Measurements from ENCODE around the gene GINS3. TPM values are rescaled to one million over a fixed set of nuclear protein-coding genes. Genes with fewer than 3 reads are reported as not detected.

The GINS3 gene
- total RNA-seq, 1 experiment from 2014 or later: 11.3 TPM

DNA sequence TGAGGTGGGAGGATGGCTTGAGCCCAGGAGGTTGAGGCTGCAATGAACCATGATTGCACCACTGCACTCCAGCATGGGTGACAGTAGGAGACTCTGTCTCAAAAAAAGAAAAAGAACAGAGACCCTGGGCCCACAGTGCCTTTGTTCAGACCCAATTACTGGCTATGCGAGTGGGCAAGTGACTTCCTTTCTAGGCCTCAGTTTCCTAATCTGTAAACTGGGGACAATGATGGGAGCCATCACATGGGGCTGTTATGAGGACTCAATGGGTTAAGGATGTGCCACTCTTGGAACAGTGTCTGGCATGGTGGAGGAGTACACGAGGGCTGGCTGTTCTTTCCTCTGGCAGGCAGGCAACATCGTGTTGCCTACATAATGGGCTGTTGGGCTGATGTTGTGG lies 60.4 kb downstream of the GINS3 start:
- DNase-seq: no peak
- Histone ChIP-seq H3K4me1 (replicated peaks; ENCODE audit: insufficient read depth) (peaks cover 39% of the 10 kb centered on the region), H3K27me3 (ENCODE audit: insufficient read depth, low read depth) (no peaks in the 10 kb centered on the region), H3K27ac (peak overlapping the region; percentile 41; the same call in 1 of the 2 replicates), H2AFZ (no peak overlapping the region), H3K9me3 (ENCODE audit: insufficient read depth, low read depth) (no peaks in the 10 kb centered on the region), H3F3A (ENCODE audit: insufficient read depth, low read depth) (peaks cover 36% of the 10 kb centered on the region), H3K4me2 (0 out of 2 replicates have a peak overlapping the region, but pooled peaks have one; percentile 23), H3K36me3 (ENCODE audit: low read depth) (no peaks in the 10 kb centered on the region), H4K20me1 (ENCODE audit: insufficient read depth) (no peaks in the 10 kb centered on the region), H3K79me2 (ENCODE audit: low read depth) (no peaks in the 10 kb centered on the region), H3K9me2 (ENCODE audit: insufficient read depth) (no peaks in the 10 kb centered on the region), H3K4me3 (no peak overlapping the region)
- ChIA-PET POLR2A (ENCODE audit: unreplicated experiment) (interaction anchor here (0.7 kb wide), 1 partner anchor 12 kb away, joined by 13 read pairs; no protein-coding TSS in a partner anchor), CTCF (interaction anchor here (0.6 to 1.0 kb wide), 3 partner anchors 44 to 212 kb away, joined by 3 to 5 read pairs (median 4); no protein-coding TSS in a partner anchor)
- TF ChIP-seq, protein P1, sequence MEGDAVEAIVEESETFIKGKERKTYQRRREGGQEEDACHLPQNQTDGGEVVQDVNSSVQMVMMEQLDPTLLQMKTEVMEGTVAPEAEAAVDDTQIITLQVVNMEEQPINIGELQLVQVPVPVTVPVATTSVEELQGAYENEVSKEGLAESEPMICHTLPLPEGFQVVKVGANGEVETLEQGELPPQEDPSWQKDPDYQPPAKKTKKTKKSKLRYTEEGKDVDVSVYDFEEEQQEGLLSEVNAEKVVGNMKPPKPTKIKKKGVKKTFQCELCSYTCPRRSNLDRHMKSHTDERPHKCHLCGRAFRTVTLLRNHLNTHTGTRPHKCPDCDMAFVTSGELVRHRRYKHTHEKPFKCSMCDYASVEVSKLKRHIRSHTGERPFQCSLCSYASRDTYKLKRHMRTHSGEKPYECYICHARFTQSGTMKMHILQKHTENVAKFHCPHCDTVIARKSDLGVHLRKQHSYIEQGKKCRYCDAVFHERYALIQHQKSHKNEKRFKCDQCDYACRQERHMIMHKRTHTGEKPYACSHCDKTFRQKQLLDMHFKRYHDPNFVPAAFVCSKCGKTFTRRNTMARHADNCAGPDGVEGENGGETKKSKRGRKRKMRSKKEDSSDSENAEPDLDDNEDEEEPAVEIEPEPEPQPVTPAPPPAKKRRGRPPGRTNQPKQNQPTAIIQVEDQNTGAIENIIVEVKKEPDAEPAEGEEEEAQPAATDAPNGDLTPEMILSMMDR (conservative IDR thresholded peaks at IDR 0.05): no peak
- no peak for TF ChIP-seq EZH2 (IDR thresholded peaks at IDR 0.05; ENCODE audit: low read depth)
- intact Hi-C loops (cut with micrococcal nuclease; ENCODE audit: unreplicated experiment): no loop called here
- BruUV-seq (replicated peaks): no TSS peak

DNA sequence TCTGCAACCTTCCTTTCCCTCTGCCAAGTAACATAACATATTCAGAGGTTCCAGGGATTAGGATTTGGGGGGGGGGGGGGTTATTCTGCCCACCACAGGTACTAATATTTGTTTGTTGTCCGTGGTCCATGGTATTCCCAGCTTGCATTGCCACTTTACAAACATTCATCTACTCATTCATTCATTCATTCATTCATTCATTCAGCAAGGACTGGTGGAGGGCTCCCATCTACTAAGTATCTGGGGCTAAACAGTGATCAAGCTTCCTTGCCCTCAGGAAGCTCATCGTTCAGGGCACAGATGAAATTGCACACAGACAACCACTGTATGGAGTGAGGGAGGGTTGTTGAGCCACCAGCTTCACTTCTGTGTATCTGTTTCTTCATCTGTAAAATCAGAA lies 61.9 kb downstream of the GINS3 start:
- no TSS peak for BruUV-seq (replicated peaks)
- Histone ChIP-seq H3K9me2 (ENCODE audit: insufficient read depth) (no peaks in the 10 kb centered on the region), H3K4me2 (no peak overlapping the region), H3K4me1 (replicated peaks; ENCODE audit: insufficient read depth) (peaks cover 50% of the 10 kb centered on the region), H3K9me3 (ENCODE audit: insufficient read depth, low read depth) (no peaks in the 10 kb centered on the region), H3K79me2 (ENCODE audit: low read depth) (no peaks in the 10 kb centered on the region), H3K36me3 (ENCODE audit: low read depth) (no peaks in the 10 kb centered on the region), H4K20me1 (ENCODE audit: insufficient read depth) (no peaks in the 10 kb centered on the region), H2AFZ (no peak overlapping the region), H3F3A (ENCODE audit: insufficient read depth, low read depth) (peaks cover 36% of the 10 kb centered on the region), H3K4me3 (no peak overlapping the region), H3K27ac (no peak overlapping the region), H3K27me3 (ENCODE audit: insufficient read depth, low read depth) (no peaks in the 10 kb centered on the region)
- intact Hi-C loops (cut with micrococcal nuclease; ENCODE audit: unreplicated experiment): no loop called here
- no peak for DNase-seq
- ChIA-PET CTCF (no interaction called here), POLR2A (ENCODE audit: unreplicated experiment) (interaction anchor here (0.5 kb wide), 1 partner anchor 24 kb away, joined by 8 read pairs; no protein-coding TSS in a partner anchor)
- no peak for TF ChIP-seq EZH2 (IDR thresholded peaks at IDR 0.05; ENCODE audit: low read depth)
- TF ChIP-seq, protein P1 (conservative IDR thresholded peaks at IDR 0.05): no peak

DNA sequence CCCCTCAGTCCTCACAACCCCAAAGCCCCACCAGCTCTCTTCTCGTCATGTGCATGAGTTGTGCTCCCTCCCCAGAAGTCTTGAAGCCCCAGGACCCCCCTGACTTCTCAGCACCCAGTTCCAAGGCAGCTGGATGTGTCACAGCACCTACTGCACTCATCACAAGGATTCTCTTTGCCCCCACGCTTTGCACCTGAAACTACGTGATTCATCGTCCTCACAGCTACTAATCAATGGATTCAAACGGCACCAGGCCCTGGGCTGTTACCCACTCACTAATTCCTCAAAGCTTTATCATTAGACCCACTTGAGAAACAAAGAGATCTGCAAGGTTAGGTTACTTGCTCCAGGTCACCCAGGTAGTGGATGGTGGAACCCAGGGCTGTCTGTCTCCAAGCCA lies 62.6 kb downstream of the GINS3 start:
- no peaks in the 10 kb centered on the region for H4K20me1 ChIP-seq (ENCODE audit: insufficient read depth)
- no peak overlapping the region for H2AFZ ChIP-seq
- no peak overlapping the region for H3K4me2 ChIP-seq
- H3K27me3 ChIP-seq (ENCODE audit: insufficient read depth, low read depth): no peaks in the 10 kb centered on the region
- H3K4me3 ChIP-seq: no peak overlapping the region
- peaks cover 56% of the 10 kb centered on the region for H3K4me1 ChIP-seq (replicated peaks; ENCODE audit: insufficient read depth)
- intact Hi-C loops (cut with micrococcal nuclease; ENCODE audit: unreplicated experiment): loop anchor here (5.0 kb wide), 1 partner anchor 33 kb away; no protein-coding TSS in a partner anchor
- DNase-seq: no peak
- no peaks in the 10 kb centered on the region for H3K9me3 ChIP-seq (ENCODE audit: insufficient read depth, low read depth)
- ChIA-PET POLR2A (ENCODE audit: unreplicated experiment) (interaction anchor here (0.5 kb wide), 1 partner anchor 23 kb away, joined by 8 read pairs; no protein-coding TSS in a partner anchor), CTCF (no interaction called here)
- no peaks in the 10 kb centered on the region for H3K36me3 ChIP-seq (ENCODE audit: low read depth)
- H3K79me2 ChIP-seq (ENCODE audit: low read depth): no peaks in the 10 kb centered on the region
- no peak for TF ChIP-seq EZH2 (IDR thresholded peaks at IDR 0.05; ENCODE audit: low read depth)
- TF ChIP-seq, protein P1 (conservative IDR thresholded peaks at IDR 0.05): no peak
- peaks cover 36% of the 10 kb centered on the region for H3F3A ChIP-seq (ENCODE audit: insufficient read depth, low read depth)
- BruUV-seq (replicated peaks): no TSS peak
- no peak overlapping the region for H3K27ac ChIP-seq
- no peaks in the 10 kb centered on the region for H3K9me2 ChIP-seq (ENCODE audit: insufficient read depth)

Other genes starting within 250 kb of the GINS3 start
- 100 and 104 TPM in 2 replicates for gene CSNK2A2, start 194.4 kb upstream of the GINS3 start, total RNA-seq (2021)
- not detected in 2 replicates for gene PRSS54, start 97.4 kb upstream of the GINS3 start, total RNA-seq (2021)
- 4.8 and 6.0 TPM in 2 replicates for gene NDRG4, start 107.7 kb downstream of the GINS3 start, total RNA-seq (2021)
- 19.2 and 21.4 TPM in 2 replicates for gene SETD6, start 123.0 kb downstream of the GINS3 start, total RNA-seq (2021)
- gene CNOT1, start 237.4 kb downstream of the GINS3 start, total RNA-seq (2021): 141 and 233 TPM in 2 replicates

All from PC-9 (cell line).